Stimulated activated memory B cell treated with anti-CD40 and anti-IgM and Interleukin-4, amounts not matched to agents 10 μg/mL and 1 μg/mL and 100 μg/mL, for 72 hours (primary cell): ENCODE results near the gene NHLH1.

ENCODE experiments used
- ATAC-seq: fragments of 150-1000 bp; cut with Tn5 transposase; 2 replicates; pipeline ENCODE4 v1.10.0; 2021
- H3K27ac Mint-ChIP-seq: one replicate; pipeline ENCODE4 v1.8.0; 2022; ENCODE audit warnings: mild to moderate bottlenecking, mixed read lengths
- H3K27me3 Mint-ChIP-seq: one replicate; pipeline ENCODE4 v1.8.0; 2022; ENCODE audit warnings: mixed read lengths
- H3K36me3 Mint-ChIP-seq: one replicate; pipeline ENCODE4 v1.8.0; 2022; ENCODE audit warnings: mixed read lengths
- H3K4me1 Mint-ChIP-seq: one replicate; pipeline ENCODE4 v1.8.0; 2022; ENCODE audit warnings: mixed read lengths
- H3K4me3 Mint-ChIP-seq: one replicate; pipeline ENCODE4 v1.8.0; 2022; ENCODE audit warnings: mild to moderate bottlenecking, moderate library complexity, mixed read lengths
- H3K9me3 Mint-ChIP-seq: one replicate; pipeline ENCODE4 v1.8.0; 2022; ENCODE audit warnings: mixed read lengths

NHLH1 gene

DNA sequence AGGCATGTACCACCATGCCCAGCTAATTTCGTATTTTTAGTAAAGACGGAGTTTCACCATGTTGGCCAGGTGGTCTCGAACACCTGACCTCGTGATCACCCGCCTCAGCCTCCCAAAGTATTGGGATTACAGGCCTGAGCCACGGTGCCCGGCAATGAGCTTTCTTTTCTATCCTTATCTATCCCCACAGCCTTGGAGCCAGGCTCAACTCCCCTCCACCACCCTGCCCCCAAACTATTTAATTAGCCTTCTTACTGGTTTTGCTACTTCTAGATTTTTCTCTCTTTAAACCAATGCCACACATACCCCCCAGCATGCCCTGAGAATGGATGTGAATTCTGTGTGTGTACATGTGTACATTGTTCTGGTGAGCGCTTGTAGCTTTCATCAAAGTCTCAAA is 27.8 kb downstream of the NHLH1 start:
- no peaks in the 10 kb centered on the region for H3K9me3 Mint-ChIP-seq
- ATAC-seq: no peak
- no peaks in the 10 kb centered on the region for H3K27me3 Mint-ChIP-seq
- H3K36me3 Mint-ChIP-seq: no peaks in the 10 kb centered on the region
- H3K4me3 Mint-ChIP-seq: no peak overlapping the region
- H3K27ac Mint-ChIP-seq: no peak overlapping the region
- H3K4me1 Mint-ChIP-seq: peaks cover 5% of the 10 kb centered on the region

DNA sequence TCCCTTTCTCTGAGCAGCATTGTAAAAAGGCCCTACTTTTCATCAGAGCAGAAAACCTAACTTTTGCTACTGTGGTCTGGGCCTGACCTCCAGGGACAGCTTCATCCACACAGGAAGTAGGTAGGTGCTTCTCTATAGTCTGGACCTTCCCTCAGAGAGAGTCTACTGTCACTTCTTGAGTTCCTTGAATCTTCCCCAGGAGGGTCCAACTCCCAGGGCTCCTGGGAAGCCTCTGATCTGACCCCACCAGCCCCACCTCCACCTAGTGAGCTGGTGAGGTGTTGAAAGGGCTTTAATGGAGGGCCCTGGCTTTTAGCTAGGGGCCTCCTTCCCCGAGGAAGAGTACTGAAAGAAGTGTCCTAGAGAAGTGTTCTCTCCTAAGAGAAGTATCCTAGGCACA is 30.8 kb downstream of the NHLH1 start:
- H3K9me3 Mint-ChIP-seq: no peaks in the 10 kb centered on the region

GRCh38 chr1:160398823-160399222 is 32.0 kb downstream of the NHLH1 start:
- no peak for ATAC-seq
- Mint-ChIP-seq H3K4me1 (peaks cover 19% of the 10 kb centered on the region), H3K36me3 (no peaks in the 10 kb centered on the region), H3K4me3 (no peak overlapping the region), H3K27me3 (peaks cover 18% of the 10 kb centered on the region), H3K9me3 (no peaks in the 10 kb centered on the region), H3K27ac (no peak overlapping the region)

More for the DNA sequence above, 30.8 kb downstream of the NHLH1 start:
- Mint-ChIP-seq H3K4me3 (no peak overlapping the region), H3K36me3 (no peaks in the 10 kb centered on the region), H3K27ac (no peak overlapping the region), H3K27me3 (peaks cover 18% of the 10 kb centered on the region), H3K4me1 (peaks cover 18% of the 10 kb centered on the region)
- no peak for ATAC-seq

- Mint-ChIP-seq H3K9me3 (no peaks in the 10 kb centered on the region), H3K27ac (no peak overlapping the region), H3K27me3 (peaks cover 18% of the 10 kb centered on the region), H3K4me1 (peaks cover 23% of the 10 kb centered on the region), H3K4me3 (peak overlapping the region; percentile 51), H3K36me3 (no peaks in the 10 kb centered on the region)
- ATAC-seq: no peak
Measured at GRCh38 chr1:160399544-160400222, 32.8 kb downstream of the NHLH1 start.

DNA sequence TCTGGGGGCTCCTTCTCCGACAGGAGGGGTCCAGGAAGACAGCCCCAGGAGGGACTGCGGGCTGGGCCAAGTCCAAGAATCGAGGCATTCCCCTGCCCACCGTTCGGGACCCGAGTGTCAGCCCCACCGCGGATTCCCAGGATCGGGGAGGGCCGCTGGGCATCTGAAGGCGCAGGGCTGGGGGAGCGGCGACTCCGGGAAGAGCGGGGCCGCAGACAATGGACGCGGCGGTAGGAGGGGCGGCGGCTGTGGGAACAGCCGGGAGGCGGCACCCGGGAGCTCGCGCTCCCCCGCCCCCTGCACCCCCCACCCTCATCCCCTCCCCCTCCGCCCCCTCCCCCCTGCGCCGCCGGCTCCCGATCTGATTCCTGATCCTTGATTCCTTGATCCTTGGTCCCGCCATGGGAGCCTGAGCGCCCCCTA is 33.4 kb downstream of the NHLH1 start, which contains the start of gene VANGL2:
VANGL2 (plus strand) TSS at position 342 of the 423 bp plus-strand sequence. CDS start 15,274 bp downstream, outside the sequence.
- peaks cover 18% of the 10 kb centered on the region for H3K27me3 Mint-ChIP-seq
- peak; percentile 50 for ATAC-seq
- H3K9me3 Mint-ChIP-seq: no peaks in the 10 kb centered on the region
- H3K4me1 Mint-ChIP-seq: peaks cover 23% of the 10 kb centered on the region
- H3K36me3 Mint-ChIP-seq: no peaks in the 10 kb centered on the region
- no peak within 1 kb of the TSS for H3K27ac Mint-ChIP-seq
- H3K4me3 Mint-ChIP-seq: peak within 1 kb of the TSS; percentile 75

DNA sequence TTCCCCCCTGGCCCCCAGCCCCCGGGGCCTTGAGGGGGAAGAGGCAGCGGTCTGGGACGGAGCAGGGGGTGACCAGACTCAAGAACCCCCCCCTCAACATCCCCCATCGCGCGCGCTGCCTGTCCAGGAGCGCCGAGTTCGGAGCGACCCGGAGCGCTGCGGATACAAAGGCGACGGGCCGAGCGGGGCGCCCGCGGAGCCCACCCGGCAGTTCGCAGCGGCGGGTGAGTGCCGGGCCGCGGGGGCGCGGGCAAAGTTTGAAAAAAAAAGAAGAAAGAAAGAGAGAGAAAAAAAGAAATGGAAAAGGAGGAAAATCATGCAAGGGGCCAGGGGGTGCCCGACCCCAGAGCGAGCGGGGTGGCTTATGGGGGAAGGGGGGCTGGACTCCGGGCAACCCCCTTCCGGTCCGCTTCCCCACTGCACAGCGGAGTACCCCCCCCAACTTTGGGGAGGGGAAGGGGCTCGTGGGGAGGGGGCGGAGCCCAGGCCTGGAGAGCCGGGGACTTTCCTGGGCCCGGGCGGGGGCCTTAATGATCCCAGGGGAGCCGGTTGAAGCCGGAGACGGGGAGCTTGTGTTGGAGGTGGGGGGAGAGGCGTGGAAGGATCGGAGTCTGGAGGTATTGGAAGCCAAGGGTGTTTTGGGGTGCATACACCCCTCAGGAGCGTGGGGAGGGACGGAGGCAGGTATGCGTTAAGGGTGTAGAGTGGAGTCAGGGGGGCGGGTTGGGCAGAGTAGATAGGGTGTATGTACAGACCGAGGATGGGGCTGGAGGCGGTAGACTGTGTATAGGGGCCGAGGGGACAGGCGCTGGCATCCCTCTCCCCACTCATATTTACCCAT is 34.0 kb downstream of the NHLH1 start:
- peak overlapping the region; percentile 75 for H3K4me3 Mint-ChIP-seq
- peak; percentile 22 for ATAC-seq
- H3K9me3 Mint-ChIP-seq: no peaks in the 10 kb centered on the region
- no peak overlapping the region for H3K27ac Mint-ChIP-seq
- no peaks in the 10 kb centered on the region for H3K36me3 Mint-ChIP-seq
- H3K4me1 Mint-ChIP-seq: peaks cover 23% of the 10 kb centered on the region
- peaks cover 18% of the 10 kb centered on the region for H3K27me3 Mint-ChIP-seq

GRCh38 chr1:160401487-160401805 is 34.6 kb downstream of the NHLH1 start:
- Mint-ChIP-seq H3K9me3 (no peaks in the 10 kb centered on the region), H3K4me3 (peak overlapping the region; percentile 75), H3K27ac (no peak overlapping the region), H3K27me3 (peaks cover 18% of the 10 kb centered on the region), H3K36me3 (no peaks in the 10 kb centered on the region), H3K4me1 (peaks cover 23% of the 10 kb centered on the region)
- ATAC-seq: no peak

- no peak overlapping the region for H3K27ac Mint-ChIP-seq
- peaks cover 18% of the 10 kb centered on the region for H3K27me3 Mint-ChIP-seq
- no peaks in the 10 kb centered on the region for H3K36me3 Mint-ChIP-seq
- H3K4me1 Mint-ChIP-seq: peaks cover 19% of the 10 kb centered on the region
- H3K4me3 Mint-ChIP-seq: no peak overlapping the region
- no peaks in the 10 kb centered on the region for H3K9me3 Mint-ChIP-seq
- no peak for ATAC-seq
Measured at GRCh38 chr1:160402001-160402795, 35.3 kb downstream of the NHLH1 start.

GRCh38 chr1:160403244-160403643 is 36.4 kb downstream of the NHLH1 start:
- ATAC-seq: no peak
- H3K27me3 Mint-ChIP-seq: peaks cover 18% of the 10 kb centered on the region
- no peaks in the 10 kb centered on the region for H3K36me3 Mint-ChIP-seq
- H3K9me3 Mint-ChIP-seq: no peaks in the 10 kb centered on the region
- H3K4me3 Mint-ChIP-seq: no peak overlapping the region
- H3K4me1 Mint-ChIP-seq: peaks cover 19% of the 10 kb centered on the region
- no peak overlapping the region for H3K27ac Mint-ChIP-seq

GRCh38 chr1:160404094-160404493 is 37.2 kb downstream of the NHLH1 start:
- no peaks in the 10 kb centered on the region for H3K9me3 Mint-ChIP-seq
- no peak overlapping the region for H3K4me3 Mint-ChIP-seq
- H3K27ac Mint-ChIP-seq: no peak overlapping the region
- ATAC-seq: no peak
- peaks cover 19% of the 10 kb centered on the region for H3K4me1 Mint-ChIP-seq
- peaks cover 18% of the 10 kb centered on the region for H3K27me3 Mint-ChIP-seq
- H3K36me3 Mint-ChIP-seq: no peaks in the 10 kb centered on the region

- Mint-ChIP-seq H3K36me3 (no peaks in the 10 kb centered on the region), H3K27ac (no peak overlapping the region), H3K27me3 (peaks cover 18% of the 10 kb centered on the region), H3K4me3 (no peak overlapping the region), H3K9me3 (no peaks in the 10 kb centered on the region), H3K4me1 (peaks cover 19% of the 10 kb centered on the region)
- no peak for ATAC-seq
Measured at GRCh38 chr1:160405331-160405877, 38.5 kb downstream of the NHLH1 start.

DNA sequence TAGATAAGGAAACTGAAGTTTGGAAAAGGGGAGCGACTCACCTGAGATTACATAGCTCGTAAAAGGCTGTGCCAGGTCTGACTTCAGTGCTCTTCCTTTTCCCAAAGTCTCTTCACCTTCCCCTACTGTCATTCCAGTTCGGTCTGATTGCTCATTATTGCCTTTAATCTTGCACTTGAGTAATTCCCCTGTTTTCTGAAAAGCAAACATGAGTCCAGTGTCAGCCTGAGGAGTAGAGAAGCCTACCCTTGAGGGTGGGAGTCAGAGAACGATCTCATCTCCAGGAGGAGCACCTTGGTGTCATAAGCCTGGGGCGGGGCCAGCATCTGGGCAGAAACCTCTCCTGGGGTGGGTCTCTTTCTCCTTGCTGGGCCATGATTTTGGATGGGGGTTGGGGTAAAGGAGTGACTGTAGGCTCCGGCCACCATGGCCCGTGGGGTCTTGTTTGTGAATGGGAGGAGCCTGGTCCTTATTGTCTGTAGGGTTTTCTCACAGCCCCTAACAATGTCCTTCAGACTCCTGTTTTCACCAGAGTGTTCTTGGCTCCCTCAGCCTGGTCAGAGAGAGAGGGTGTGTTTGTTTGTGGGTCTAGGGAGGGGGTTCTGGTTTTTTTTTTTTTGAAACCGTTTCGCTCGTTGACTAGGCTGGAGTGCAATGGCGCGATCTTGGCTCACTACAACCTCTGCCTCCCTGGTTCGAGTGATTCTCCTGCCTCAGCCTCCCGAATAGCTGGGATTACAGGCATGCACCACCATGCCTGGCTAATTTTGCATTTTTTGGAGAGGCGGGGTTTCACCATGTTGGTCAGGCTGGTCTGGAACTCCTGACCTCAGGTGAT is 39.5 kb downstream of the NHLH1 start:
- Mint-ChIP-seq H3K27ac (no peak overlapping the region), H3K36me3 (no peaks in the 10 kb centered on the region), H3K4me3 (no peak overlapping the region), H3K9me3 (no peaks in the 10 kb centered on the region), H3K27me3 (peaks cover 10% of the 10 kb centered on the region), H3K4me1 (peaks cover 11% of the 10 kb centered on the region)
- no peak for ATAC-seq

DNA sequence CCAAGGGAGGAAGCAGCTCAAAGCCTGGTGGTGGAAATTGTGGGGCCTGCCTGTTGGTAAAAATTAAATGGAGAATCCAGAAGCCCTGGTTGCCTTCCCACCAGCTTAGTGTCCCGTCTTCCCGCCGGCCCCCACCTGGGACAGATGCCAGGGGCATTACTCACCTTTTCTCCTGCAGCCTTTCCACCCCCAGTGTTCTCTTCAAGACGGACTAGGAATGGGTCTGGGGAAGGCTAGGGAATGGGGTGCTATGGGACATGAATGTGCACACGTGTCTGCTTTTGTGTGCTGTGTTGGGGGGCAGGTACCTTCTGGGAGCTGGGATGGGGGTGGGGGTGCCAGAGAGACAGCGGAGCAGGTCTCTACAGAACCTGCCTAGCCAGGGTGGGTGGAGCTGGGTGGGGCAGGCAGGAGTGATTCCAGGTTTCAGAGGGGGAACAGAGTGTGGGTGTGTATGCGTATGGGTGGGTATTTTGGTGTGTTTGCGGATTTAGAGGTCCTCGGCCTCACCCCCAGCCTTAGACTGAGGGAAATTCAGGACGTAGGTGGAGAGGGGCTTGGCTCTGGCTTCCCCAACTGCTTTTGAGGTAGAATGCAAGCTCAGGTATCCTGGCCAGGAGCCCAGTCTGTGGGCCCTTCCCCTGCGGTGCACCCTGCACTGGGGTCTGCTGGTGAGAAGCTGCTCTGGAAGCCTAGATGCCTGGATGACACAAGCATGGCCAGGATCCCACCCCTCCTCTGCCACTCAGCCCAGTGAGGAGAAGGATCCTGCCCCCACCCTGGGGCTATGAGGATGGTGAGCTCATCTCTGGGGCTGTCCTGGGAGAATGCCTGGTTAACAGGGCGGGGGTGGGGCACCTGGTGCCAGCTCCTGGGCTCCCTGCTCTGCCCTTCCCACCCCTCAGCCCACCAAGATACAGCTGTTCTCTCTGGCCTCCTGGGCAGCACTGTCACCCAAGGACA is 41.2 kb downstream of the NHLH1 start:
- no peak overlapping the region for H3K4me3 Mint-ChIP-seq
- H3K4me1 Mint-ChIP-seq: peaks cover 5% of the 10 kb centered on the region
- no peaks in the 10 kb centered on the region for H3K36me3 Mint-ChIP-seq
- no peak overlapping the region for H3K27ac Mint-ChIP-seq
- H3K27me3 Mint-ChIP-seq: no peaks in the 10 kb centered on the region
- H3K9me3 Mint-ChIP-seq: no peaks in the 10 kb centered on the region
- ATAC-seq: no peak
